HCT116 (cell line): Measurements from ENCODE around the gene ABR. TPM values are rescaled to one million over a fixed set of nuclear protein-coding genes. Genes with fewer than 3 reads are reported as not detected.

Experiments used
- ATAC-seq: fragments of 200-7000 bp; cut with Tn5 transposase; 2 replicates; pipeline ENCODE4 v1.9.1; 2020; ENCODE audit warnings: mild to moderate bottlenecking, moderate library complexity
- BruUV-seq: library from RNA; stranded (reverse); fragments of 400-500 nt; replicated peaks from 2 replicates; lab custom pipeline; 2021; lab: Mats Ljungman, UMichigan
- CTCF ChIA-PET: fragments of 300-600 bp; sonication (Branson Sonifier 250); formaldehyde crosslinking; loops from one replicate; lab custom pipeline; 2021; ENCODE audit warnings: antibody characterized with exemption; lab: Charles Lee
- POLR2A ChIA-PET: fragments of 300-600, 350-600 bp; sonication (Branson Sonifier 250); formaldehyde crosslinking; loops from one replicate; lab custom pipeline; 2021; ENCODE audit warnings: antibody characterized with exemption; lab: Charles Lee
- RAD21 ChIA-PET, 2 experiments: fragments of 300-600 bp; sonication (Branson Sonifier 250); formaldehyde crosslinking; loops; one replicate each; lab custom pipeline; 2023; ENCODE audit warnings: low total read pairs in 2 of 2; ENCODE audit not compliant: uncharacterized antibody in 2 of 2, unreplicated experiment in 2 of 2, low non-redundant PET in 1 of 2; lab: Charles Lee
- DNase-seq: peaks from one replicate; pipeline ENCODE4 v3.0.0-alpha.2; 2010; ENCODE audit warnings: low read depth, low spot score
- H2AFZ ChIP-seq: fragments of 200-600 bp; shearing (Covaris generic), sonication (generic); 2 replicates; pipeline ENCODE4 v1.6.1; 2017; ENCODE audit warnings: low read depth, mixed run types, mixed read lengths, antibody characterized with exemption, low read length; ENCODE audit not compliant: poor library complexity, severe bottlenecking
- H3K27ac ChIP-seq: 2 replicates; pipeline ENCODE4 v1.5.1; 2012; ENCODE audit warnings: low read depth, low read length
- H3K27me3 ChIP-seq: fragments of 200-600 bp; sonication (generic); 2 replicates; pipeline ENCODE4 v1.6.1; 2016; ENCODE audit warnings: mixed run types, low read length, mixed read lengths; ENCODE audit not compliant: insufficient read depth
- H3K36me3 ChIP-seq, 2 experiments: fragments of 200-500 bp in 1 of 2; fragments of 200-600 bp in 1 of 2; sonication (Bioruptor generic) in 1 of 2; sonication (generic) in 1 of 2; 2 replicates each; pipeline versions ENCODE4 v1.5.1 to v1.6.1; 2014 to 2016; ENCODE audit warnings: low read length in 2 of 2, inconsistent platforms in 1 of 2, mixed read lengths in 1 of 2, mixed run types in 1 of 2; ENCODE audit not compliant: insufficient read depth in 2 of 2, control insufficient read depth in 1 of 2
- H3K4me1 ChIP-seq, 2 experiments: fragments of 200-600 bp in 1 of 2; sonication (generic) in 1 of 2; 2 replicates each; pipeline versions ENCODE4 v1.5.1 to v1.6.1; 2012 to 2017; ENCODE audit warnings: low read length in 2 of 2, inconsistent platforms in 1 of 2, mild to moderate bottlenecking in 1 of 2, mixed read lengths in 1 of 2, mixed run types in 1 of 2, moderate library complexity in 1 of 2; ENCODE audit not compliant: insufficient read depth in 2 of 2, control insufficient read depth in 1 of 2
- H3K4me2 ChIP-seq: fragments of 200-600 bp; sonication (generic); 2 replicates; pipeline ENCODE4 v1.6.1; 2017; ENCODE audit warnings: mixed run types, low read length, mixed read lengths
- H3K4me3 ChIP-seq, 2 experiments: fragments of 200-600 bp in 1 of 2; sonication (generic) in 1 of 2; replicated peaks in 1 of 2; 2 replicates each; pipeline ENCODE4 v1.5.1; 2011 to 2016; ENCODE audit warnings: low read length in 2 of 2, control low read depth in 1 of 2, low read depth in 1 of 2, mild to moderate bottlenecking in 1 of 2, mixed read lengths in 1 of 2, mixed run types in 1 of 2
- H3K79me2 ChIP-seq: fragments of 200-600 bp; sonication (generic); 2 replicates; pipeline ENCODE4 v1.6.1; 2017; ENCODE audit warnings: mild to moderate bottlenecking, mixed run types, low read length, moderate library complexity, mixed read lengths; ENCODE audit not compliant: insufficient read depth
- H3K9ac ChIP-seq: fragments of 200-600 bp; sonication (generic); 2 replicates; pipeline ENCODE4 v1.6.1; 2016; ENCODE audit warnings: low read length, mixed read lengths
- H3K9me2 ChIP-seq: fragments of 200-600 bp; sonication (generic), shearing (Covaris generic); 2 replicates; pipeline ENCODE4 v1.6.1; 2017; ENCODE audit warnings: mixed run types, mild to moderate bottlenecking, moderate library complexity; ENCODE audit not compliant: insufficient read depth
- H3K9me3 ChIP-seq, 2 experiments: fragments of 200-500 bp in 1 of 2; fragments of 200-600 bp in 1 of 2; sonication (Bioruptor generic) in 1 of 2; sonication (generic) in 1 of 2; 2 replicates each; pipeline ENCODE4 v1.6.1; 2014 to 2017; ENCODE audit warnings: low read length in 2 of 2, mixed read lengths in 2 of 2, inconsistent platforms in 1 of 2, low read depth in 1 of 2, mild to moderate bottlenecking in 1 of 2, mixed run types in 1 of 2, moderate library complexity in 1 of 2; ENCODE audit not compliant: control insufficient read depth in 1 of 2, insufficient read depth in 1 of 2
- H4K20me1 ChIP-seq: fragments of 200-600 bp; sonication (generic), shearing (Covaris generic); 2 replicates; pipeline ENCODE4 v1.6.1; 2017; ENCODE audit warnings: mixed run types, mild to moderate bottlenecking, moderate library complexity; ENCODE audit not compliant: insufficient read depth
- CBX3 ChIP-seq: IDR thresholded peaks from 2 replicates; pipeline ENCODE4 v1.6.1; 2012; ENCODE audit warnings: low read depth
- CEBPB ChIP-seq: IDR thresholded peaks from 2 replicates; pipeline ENCODE4 v1.6.1; 2012; ENCODE audit warnings: low read depth
- EGR1 ChIP-seq: IDR thresholded peaks from 2 replicates; pipeline ENCODE4 v1.6.1; 2012; ENCODE audit warnings: low read depth
- ELF1 ChIP-seq: IDR thresholded peaks from 2 replicates; pipeline ENCODE4 v1.6.1; 2012; ENCODE audit warnings: low read depth, borderline replicate concordance
- EZH2 ChIP-seq: fragments of 200-600 bp; sonication (generic); IDR thresholded peaks from 2 replicates; pipeline ENCODE4 v1.6.1; 2017; ENCODE audit warnings: antibody characterized with exemption, mixed run types
- EZH2phosphoT487 ChIP-seq: fragments of 200-600 bp; IDR thresholded peaks from 2 replicates; pipeline ENCODE4 v1.6.1; 2018; ENCODE audit warnings: antibody characterized with exemption, borderline replicate concordance
- FOSL1 ChIP-seq: IDR thresholded peaks from 2 replicates; pipeline ENCODE4 v1.6.1; 2012; ENCODE audit warnings: low read depth
- POLR2A ChIP-seq: IDR thresholded peaks from 2 replicates; pipeline ENCODE4 v1.7.0; 2011; ENCODE audit warnings: borderline replicate concordance; ENCODE audit not compliant: insufficient read depth, insufficient read length; ENCODE audit errors: extremely low read depth
- POLR2AphosphoS5 ChIP-seq: IDR thresholded peaks from 2 replicates; pipeline ENCODE4 v1.6.1; 2011; ENCODE audit warnings: mild to moderate bottlenecking, low read depth, low read length, moderate library complexity
- RAD21 ChIP-seq: IDR thresholded peaks from 2 replicates; pipeline ENCODE4 v1.6.1; 2012; ENCODE audit warnings: low read depth, mild to moderate bottlenecking
- SIN3A ChIP-seq: IDR thresholded peaks from 2 replicates; pipeline ENCODE4 v1.6.1; 2012; ENCODE audit warnings: low read depth
- SRF ChIP-seq: IDR thresholded peaks from 2 replicates; pipeline ENCODE4 v1.6.1; 2012; ENCODE audit warnings: low read depth
- TCF7L2 ChIP-seq: IDR thresholded peaks from 2 replicates; pipeline ENCODE4 v1.7.0; 2011; ENCODE audit warnings: borderline replicate concordance, inconsistent platforms; ENCODE audit not compliant: insufficient read depth, insufficient read length; ENCODE audit errors: extremely low read depth
- YY1 ChIP-seq: IDR thresholded peaks from 2 replicates; pipeline ENCODE4 v1.6.1; 2011; ENCODE audit warnings: low read length, low read depth, moderate library complexity, mild to moderate bottlenecking; ENCODE audit not compliant: insufficient replicate concordance; ENCODE audit errors: extremely low read depth
- ZFX ChIP-seq: fragments of 450-650 bp; IDR thresholded peaks from 2 replicates; pipeline ENCODE4 v1.6.1; 2017
- ZNF274 ChIP-seq: fragments of 200-500 bp; sonication (Bioruptor generic); IDR thresholded peaks from 2 replicates; pipeline ENCODE4 v1.6.1; 2014; ENCODE audit warnings: mild to moderate bottlenecking, low read depth, low read length, inconsistent platforms
- intact Hi-C: fragments of 100-400 bp; cut with micrococcal nuclease; formaldehyde crosslinking; loops from 2 replicates; pipeline ENCODE4 v1.10.0; 2022
- total RNA-seq: library from RNA; stranded (reverse); gene quantifications from one replicate; pipeline ENCODE4 v1.2.1, GENCODE V29; 2021; ENCODE audit not compliant: unreplicated experiment
- TF ChIP-seq, protein P1 (sequence below): IDR thresholded peaks from 2 replicates; pipeline ENCODE4 v1.6.1; 2011; ENCODE audit warnings: mild to moderate bottlenecking, low read length, moderate library complexity; ENCODE audit not compliant: insufficient replicate concordance; ENCODE audit errors: extremely low read depth
- TF ChIP-seq, protein P2 (sequence below), 3 experiments: fragments of 200-600 bp in 1 of 3; sonication (generic) in 1 of 3; IDR thresholded peaks in 2 of 3; conservative IDR thresholded peaks in 1 of 3; 2 replicates each; pipeline ENCODE4 v1.5.1; 2012 to 2017; ENCODE audit warnings: low read depth in 2 of 3, low read length in 2 of 3, antibody characterized with exemption in 1 of 3, borderline replicate concordance in 1 of 3, control low read depth in 1 of 3, mild to moderate bottlenecking in 1 of 3, mixed read lengths in 1 of 3, mixed run types in 1 of 3, moderate library complexity in 1 of 3; ENCODE audit not compliant: insufficient read depth in 1 of 3
- TF ChIP-seq, protein P3 (sequence below): IDR thresholded peaks from 2 replicates; pipeline ENCODE4 v1.6.1; 2012

The ABR gene
- total RNA-seq, 1 experiment from 2014 or later = 58.5 TPM

DNA sequence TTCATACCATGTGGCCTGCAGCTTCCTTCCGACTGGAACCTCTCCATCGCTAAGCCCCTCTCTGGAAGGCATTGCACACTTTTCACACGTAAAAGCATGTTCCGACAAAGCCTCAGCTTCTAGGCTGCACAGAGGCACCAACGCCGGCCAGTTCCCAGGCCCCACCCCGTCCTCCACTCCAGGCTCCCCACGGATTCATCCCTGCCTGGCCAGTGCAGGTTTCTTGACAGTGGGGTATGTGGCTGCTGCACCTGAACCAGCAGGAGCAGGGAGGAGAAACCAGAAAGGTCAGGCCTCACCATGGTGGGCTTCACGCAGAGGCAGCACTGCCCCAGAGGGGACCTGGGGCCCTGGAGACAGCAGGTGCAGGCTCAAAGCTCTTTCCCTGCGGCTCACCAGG is 168.6 kb downstream of the ABR start:
- peaks cover 0 to 2% of the 10 kb centered on the region in 2 experiments; a peak in 1 of 4 replicates for H3K36me3 ChIP-seq
- H3K9me3 ChIP-seq = no peaks in the 10 kb centered on the region
- ATAC-seq = no peak
- CTCF ChIA-PET = no interaction called here
- H3K9ac ChIP-seq = no peak overlapping the region
- H3K4me1 ChIP-seq = no peaks in the 10 kb centered on the region
- no peak overlapping the region for H2AFZ ChIP-seq
- H4K20me1 ChIP-seq = no peaks in the 10 kb centered on the region
- H3K4me3 ChIP-seq = no peak overlapping the region
- DNase-seq = no peak
- intact Hi-C loops = no loop called here
- no peak overlapping the region for H3K27ac ChIP-seq
- POLR2A ChIA-PET = no interaction called here
- no peak overlapping the region for H3K4me2 ChIP-seq
- RAD21 ChIA-PET = no interaction called here
- no peaks in the 10 kb centered on the region for H3K9me2 ChIP-seq
- TF ChIP-seq POLR2AphosphoS5 (no peak), EGR1 (no peak), YY1 (no peak), ZNF274 (no peak), EZH2phosphoT487 (no peak), SIN3A (no peak), EZH2 (no peak), POLR2A (no peak), FOSL1 (no peak), SRF (no peak), ZFX (no peak), TCF7L2 (no peak), RAD21 (no peak), CBX3 (no peak), CEBPB (no peak), ELF1 (no peak)
- TF ChIP-seq, protein P1, sequence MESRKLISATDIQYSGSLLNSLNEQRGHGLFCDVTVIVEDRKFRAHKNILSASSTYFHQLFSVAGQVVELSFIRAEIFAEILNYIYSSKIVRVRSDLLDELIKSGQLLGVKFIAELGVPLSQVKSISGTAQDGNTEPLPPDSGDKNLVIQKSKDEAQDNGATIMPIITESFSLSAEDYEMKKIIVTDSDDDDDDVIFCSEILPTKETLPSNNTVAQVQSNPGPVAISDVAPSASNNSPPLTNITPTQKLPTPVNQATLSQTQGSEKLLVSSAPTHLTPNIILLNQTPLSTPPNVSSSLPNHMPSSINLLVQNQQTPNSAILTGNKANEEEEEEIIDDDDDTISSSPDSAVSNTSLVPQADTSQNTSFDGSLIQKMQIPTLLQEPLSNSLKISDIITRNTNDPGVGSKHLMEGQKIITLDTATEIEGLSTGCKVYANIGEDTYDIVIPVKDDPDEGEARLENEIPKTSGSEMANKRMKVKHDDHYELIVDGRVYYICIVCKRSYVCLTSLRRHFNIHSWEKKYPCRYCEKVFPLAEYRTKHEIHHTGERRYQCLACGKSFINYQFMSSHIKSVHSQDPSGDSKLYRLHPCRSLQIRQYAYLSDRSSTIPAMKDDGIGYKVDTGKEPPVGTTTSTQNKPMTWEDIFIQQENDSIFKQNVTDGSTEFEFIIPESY = no peak
- TF ChIP-seq, protein P2, sequence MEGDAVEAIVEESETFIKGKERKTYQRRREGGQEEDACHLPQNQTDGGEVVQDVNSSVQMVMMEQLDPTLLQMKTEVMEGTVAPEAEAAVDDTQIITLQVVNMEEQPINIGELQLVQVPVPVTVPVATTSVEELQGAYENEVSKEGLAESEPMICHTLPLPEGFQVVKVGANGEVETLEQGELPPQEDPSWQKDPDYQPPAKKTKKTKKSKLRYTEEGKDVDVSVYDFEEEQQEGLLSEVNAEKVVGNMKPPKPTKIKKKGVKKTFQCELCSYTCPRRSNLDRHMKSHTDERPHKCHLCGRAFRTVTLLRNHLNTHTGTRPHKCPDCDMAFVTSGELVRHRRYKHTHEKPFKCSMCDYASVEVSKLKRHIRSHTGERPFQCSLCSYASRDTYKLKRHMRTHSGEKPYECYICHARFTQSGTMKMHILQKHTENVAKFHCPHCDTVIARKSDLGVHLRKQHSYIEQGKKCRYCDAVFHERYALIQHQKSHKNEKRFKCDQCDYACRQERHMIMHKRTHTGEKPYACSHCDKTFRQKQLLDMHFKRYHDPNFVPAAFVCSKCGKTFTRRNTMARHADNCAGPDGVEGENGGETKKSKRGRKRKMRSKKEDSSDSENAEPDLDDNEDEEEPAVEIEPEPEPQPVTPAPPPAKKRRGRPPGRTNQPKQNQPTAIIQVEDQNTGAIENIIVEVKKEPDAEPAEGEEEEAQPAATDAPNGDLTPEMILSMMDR (IDR thresholded peaks at IDR 0.05 in 2 of 3, conservative IDR thresholded peaks at IDR 0.05 in 1 of 3; ENCODE audit: borderline replicate concordance in 1 of 3, insufficient read depth in 1 of 3, low read depth in 2 of 3, low read length in 2 of 3) = no peak
- TF ChIP-seq, protein P3, sequence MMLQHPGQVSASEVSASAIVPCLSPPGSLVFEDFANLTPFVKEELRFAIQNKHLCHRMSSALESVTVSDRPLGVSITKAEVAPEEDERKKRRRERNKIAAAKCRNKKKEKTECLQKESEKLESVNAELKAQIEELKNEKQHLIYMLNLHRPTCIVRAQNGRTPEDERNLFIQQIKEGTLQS = no peak
- BruUV-seq = no TSS peak
- H3K79me2 ChIP-seq = no peaks in the 10 kb centered on the region
- no peaks in the 10 kb centered on the region for H3K27me3 ChIP-seq
